OCI-LY1 (cell line): ENCODE results near the gene NMRK2.

ENCODE experiments used
- H2AFZ ChIP-seq: fragments of 200-600 bp; sonication (generic), shearing (Covaris generic); 2 replicates; pipeline ENCODE4 v1.6.0; 2014; ENCODE audit warnings: antibody characterized with exemption, mild to moderate bottlenecking, low read length
- H3F3A ChIP-seq: fragments of 200-600 bp; sonication (generic), shearing (Covaris generic); 2 replicates; pipeline ENCODE4 v1.6.0; 2014; ENCODE audit warnings: mild to moderate bottlenecking, antibody characterized with exemption, low read length, moderate library complexity; ENCODE audit not compliant: insufficient read depth
- H3K27ac ChIP-seq: fragments of 200-600 bp; sonication (generic); 2 replicates; pipeline ENCODE4 v1.5.1; 2014; ENCODE audit warnings: low read length, mixed run types, mild to moderate bottlenecking, low read depth; ENCODE audit not compliant: poor library complexity, severe bottlenecking
- H3K27me3 ChIP-seq: fragments of 200-600 bp; sonication (generic); 2 replicates; pipeline ENCODE4 v1.6.0; 2014; ENCODE audit warnings: antibody characterized with exemption, mild to moderate bottlenecking, low read length, moderate library complexity; ENCODE audit not compliant: insufficient read depth
- H3K36me3 ChIP-seq: fragments of 200-600 bp; sonication (generic); 2 replicates; pipeline ENCODE4 v1.6.1; 2014; ENCODE audit warnings: mild to moderate bottlenecking, antibody characterized with exemption, low read length, moderate library complexity, mixed read lengths; ENCODE audit not compliant: insufficient read depth
- H3K4me1 ChIP-seq: fragments of 200-600 bp; sonication (generic); 2 replicates; pipeline ENCODE4 v1.5.1; 2014; ENCODE audit warnings: mild to moderate bottlenecking, low read length, moderate library complexity; ENCODE audit not compliant: insufficient read depth, severe bottlenecking
- H3K4me2 ChIP-seq: fragments of 200-600 bp; sonication (generic), shearing (Covaris generic); 2 replicates; pipeline ENCODE4 v1.6.1; 2014; ENCODE audit warnings: low read length
- H3K4me3 ChIP-seq: fragments of 200-600 bp; sonication (generic); 2 replicates; pipeline ENCODE4 v1.5.1; 2014; ENCODE audit warnings: low read length, low read depth, mild to moderate bottlenecking, mixed read lengths; ENCODE audit not compliant: poor library complexity, severe bottlenecking
- H3K79me2 ChIP-seq: fragments of 200-600 bp; shearing (Covaris generic); 2 replicates; pipeline ENCODE4 v1.6.1; 2016; ENCODE audit warnings: mixed run types, low read length, mixed read lengths; ENCODE audit not compliant: insufficient read depth
- H3K9ac ChIP-seq: fragments of 200-600 bp; sonication (generic), shearing (Covaris generic); 2 replicates; pipeline ENCODE4 v1.6.1; 2014; ENCODE audit warnings: mild to moderate bottlenecking, low read length, mixed read lengths
- H3K9me2 ChIP-seq: fragments of 200-600 bp; sonication (generic), shearing (Covaris generic); 2 replicates; pipeline ENCODE4 v1.6.1; 2014; ENCODE audit warnings: low read depth, mild to moderate bottlenecking, low read length, mixed read lengths
- H3K9me3 ChIP-seq: fragments of 200-600 bp; shearing (Covaris generic); 2 replicates; pipeline ENCODE4 v1.6.1; 2014; ENCODE audit warnings: low read length, mixed read lengths
- H4K20me1 ChIP-seq: fragments of 200-600 bp; sonication (generic), shearing (Covaris generic); 2 replicates; pipeline ENCODE4 v1.6.0; 2016; ENCODE audit warnings: mild to moderate bottlenecking, low read length; ENCODE audit not compliant: insufficient read depth
- EZH2 ChIP-seq: fragments of 200-600 bp; sonication (generic), shearing (Covaris generic); IDR thresholded peaks from 2 replicates; pipeline ENCODE4 v1.8.0; 2017; ENCODE audit warnings: borderline replicate concordance, mixed run types, mild to moderate bottlenecking, antibody characterized with exemption, low read length, moderate library complexity, mixed read lengths
- TF ChIP-seq, protein P1 (sequence below): fragments of 200-600 bp; sonication (generic), shearing (Covaris generic); IDR thresholded peaks from 2 replicates; pipeline ENCODE4 v1.5.1; 2017; ENCODE audit warnings: mild to moderate bottlenecking, antibody characterized with exemption, low read length, moderate library complexity, mixed read lengths

NMRK2 gene

GRCh38 chr19:3968556-3969434 is 35.9 kb downstream of the NMRK2 start:
- no peaks in the 10 kb centered on the region for H4K20me1 ChIP-seq
- no peak overlapping the region for H2AFZ ChIP-seq
- H3K9me2 ChIP-seq, result no peaks in the 10 kb centered on the region
- peaks cover 16% of the 10 kb centered on the region for H3K4me1 ChIP-seq
- H3K27me3 ChIP-seq, result no peaks in the 10 kb centered on the region
- no peaks in the 10 kb centered on the region for H3K9me3 ChIP-seq
- peaks cover 6% of the 10 kb centered on the region for H3K79me2 ChIP-seq
- H3K9ac ChIP-seq, result no peak overlapping the region
- H3F3A ChIP-seq, result no peaks in the 10 kb centered on the region; the same call in 1 of the 2 replicates
- H3K27ac ChIP-seq, result no peak overlapping the region
- H3K4me2 ChIP-seq, result no peak overlapping the region
- H3K4me3 ChIP-seq, result peak overlapping the region; percentile 91
- TF ChIP-seq, protein P1, sequence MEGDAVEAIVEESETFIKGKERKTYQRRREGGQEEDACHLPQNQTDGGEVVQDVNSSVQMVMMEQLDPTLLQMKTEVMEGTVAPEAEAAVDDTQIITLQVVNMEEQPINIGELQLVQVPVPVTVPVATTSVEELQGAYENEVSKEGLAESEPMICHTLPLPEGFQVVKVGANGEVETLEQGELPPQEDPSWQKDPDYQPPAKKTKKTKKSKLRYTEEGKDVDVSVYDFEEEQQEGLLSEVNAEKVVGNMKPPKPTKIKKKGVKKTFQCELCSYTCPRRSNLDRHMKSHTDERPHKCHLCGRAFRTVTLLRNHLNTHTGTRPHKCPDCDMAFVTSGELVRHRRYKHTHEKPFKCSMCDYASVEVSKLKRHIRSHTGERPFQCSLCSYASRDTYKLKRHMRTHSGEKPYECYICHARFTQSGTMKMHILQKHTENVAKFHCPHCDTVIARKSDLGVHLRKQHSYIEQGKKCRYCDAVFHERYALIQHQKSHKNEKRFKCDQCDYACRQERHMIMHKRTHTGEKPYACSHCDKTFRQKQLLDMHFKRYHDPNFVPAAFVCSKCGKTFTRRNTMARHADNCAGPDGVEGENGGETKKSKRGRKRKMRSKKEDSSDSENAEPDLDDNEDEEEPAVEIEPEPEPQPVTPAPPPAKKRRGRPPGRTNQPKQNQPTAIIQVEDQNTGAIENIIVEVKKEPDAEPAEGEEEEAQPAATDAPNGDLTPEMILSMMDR, result no peak
- no peak for TF ChIP-seq EZH2
- H3K36me3 ChIP-seq, result peaks cover 42% of the 10 kb centered on the region

DNA sequence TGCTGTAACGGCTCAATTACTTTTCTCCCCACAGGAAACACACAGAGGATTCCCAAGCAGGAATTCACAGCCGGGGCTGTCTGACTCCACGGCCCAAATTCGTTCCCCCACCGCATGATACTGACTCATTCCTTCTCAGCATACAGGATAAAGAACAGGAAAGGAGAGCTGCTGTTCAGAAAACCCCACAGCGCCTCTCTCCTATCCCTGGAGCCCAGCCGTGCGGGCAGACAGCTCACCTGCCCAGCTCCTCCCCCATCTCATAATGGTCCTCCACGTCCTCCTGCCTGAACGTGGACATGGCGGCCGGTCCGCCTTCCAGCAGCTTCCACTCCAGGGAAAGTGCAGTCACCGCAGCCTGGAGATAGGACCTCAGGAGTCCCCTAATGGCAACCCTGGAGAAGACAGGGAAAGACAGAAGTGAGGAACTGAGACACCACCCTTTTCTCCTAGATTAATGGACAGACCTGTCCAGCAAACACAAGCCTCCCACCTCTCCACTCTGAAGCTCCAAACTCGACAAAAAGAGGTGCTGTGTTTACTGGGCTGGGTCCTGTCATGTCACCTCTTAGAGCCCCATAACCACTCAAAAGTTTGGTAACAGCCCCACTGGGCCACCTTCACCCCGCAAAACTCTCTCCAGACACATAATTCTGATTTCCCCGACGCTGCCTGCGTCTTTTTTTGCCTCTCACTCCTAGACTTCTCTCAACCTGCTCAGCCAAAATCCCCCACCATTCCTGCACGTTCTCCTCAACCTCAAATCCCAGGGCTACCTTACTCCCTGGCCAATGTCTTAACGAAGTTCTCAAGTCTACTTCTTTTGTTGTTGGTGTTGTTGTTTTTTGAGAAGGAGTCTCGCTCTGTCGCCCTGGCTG is 36.8 kb downstream of the NMRK2 start:
- Histone ChIP-seq H3K4me3 (peak overlapping the region; percentile 91), H3K27me3 (no peaks in the 10 kb centered on the region), H2AFZ (no peak overlapping the region), H3K36me3 (peaks cover 36% of the 10 kb centered on the region), H3K79me2 (peaks cover 6% of the 10 kb centered on the region), H3K9me3 (no peaks in the 10 kb centered on the region), H3K27ac (no peak overlapping the region), H3K4me2 (peak overlapping the region; percentile 91), H3K9ac (peak overlapping the region; percentile 93), H3K4me1 (peaks cover 16% of the 10 kb centered on the region), H3F3A (no peaks in the 10 kb centered on the region; the same call in 1 of the 2 replicates), H3K9me2 (no peaks in the 10 kb centered on the region), H4K20me1 (no peaks in the 10 kb centered on the region)
- TF ChIP-seq EZH2, result no peak
- TF ChIP-seq, protein P1, result no peak

- Histone ChIP-seq H2AFZ (no peak overlapping the region), H3K27ac (no peak overlapping the region), H4K20me1 (no peaks in the 10 kb centered on the region), H3K9me2 (no peaks in the 10 kb centered on the region), H3K79me2 (peaks cover 6% of the 10 kb centered on the region), H3K36me3 (peaks cover 36% of the 10 kb centered on the region), H3K4me2 (peak overlapping the region; percentile 91), H3K4me3 (peak overlapping the region; percentile 91), H3K9ac (peak overlapping the region; percentile 93), H3F3A (peaks cover 3% of the 10 kb centered on the region; the same call in 1 of the 2 replicates), H3K9me3 (no peaks in the 10 kb centered on the region), H3K4me1 (peaks cover 16% of the 10 kb centered on the region), H3K27me3 (no peaks in the 10 kb centered on the region)
- TF ChIP-seq, protein P1, result no peak
- TF ChIP-seq EZH2, result no peak
These were observed 37.5 kb downstream of the NMRK2 start for GRCh38 chr19:3970313-3970807.
